ENCODE data around the gene ZNF117. TPM values are rescaled to one million over a fixed set of nuclear protein-coding genes. Genes with fewer than 3 reads are reported as not detected.

Gene ZNF117
- total and polyA plus RNA-seq, 2 of the 8 experiments (the other 6 are each of a cell fraction or from before 2014, with no cell fraction given) = 2.9 to 13.0 TPM

- peaks cover 2 to 22% (median 6%) of the 10 kb centered on the region in 4 experiments; a peak in 6 of 8 replicates for H3K36me3 ChIP-seq (ENCODE audit: control insufficient read depth in 2 of 4, insufficient read depth in 4 of 4, low read length in 3 of 4)
- no peaks in the 10 kb centered on the region for H3K27me3 ChIP-seq (replicated peaks in 1 of 4; ENCODE audit: control insufficient read depth in 3 of 4, extremely low read depth in 1 of 4, insufficient read depth in 3 of 4, low read length in 3 of 4)
- H3K4ac ChIP-seq (replicated peaks; ENCODE audit: insufficient read length, low read depth, low read length) = no peak overlapping the region
- H3K79me2 ChIP-seq (ENCODE audit: control insufficient read depth in 1 of 2, insufficient read depth in 2 of 2, low read length in 2 of 2) = peaks cover 0 to 27% of the 10 kb centered on the region in 2 experiments; a peak in 3 of 4 replicates
- FAIRE-seq (no peak), DNase-seq (ENCODE audit: low read depth in 1 of 2, low spot score in 2 of 2) (no peak)
- no peak overlapping the region for H4K5ac ChIP-seq (ENCODE audit: insufficient read length, low read depth, low read length)
- no peak overlapping the region for H2BK20ac ChIP-seq (ENCODE audit: low read length)
- no peak overlapping the region for H3K56ac ChIP-seq (replicated peaks; ENCODE audit: insufficient read length, low read depth, low read length)
- H4K8ac ChIP-seq (ENCODE audit: extremely low read depth, insufficient read depth, low read length) = no peak overlapping the region
- H3K27ac ChIP-seq (ENCODE audit: low read depth, low read length) = no peak overlapping the region
- peaks cover 31 to 40% of the 10 kb centered on the region in 2 experiments for H3K9me3 ChIP-seq (ENCODE audit: insufficient read depth in 2 of 2, low read depth in 1 of 2, low read length in 1 of 2)
- H4K20me1 ChIP-seq (replicated peaks in 1 of 2; ENCODE audit: control insufficient read depth in 1 of 2, insufficient read depth in 2 of 2, low read length in 2 of 2) = no peaks in the 10 kb centered on the region
- no peak overlapping the region for H3K23ac ChIP-seq (ENCODE audit: insufficient read length)
- H2BK15ac ChIP-seq (ENCODE audit: low read length) = no peak overlapping the region
- WGBS, 2 experiments (ENCODE audit: extremely low coverage in 1 of 2, insufficient coverage in 1 of 2, insufficient read length in 1 of 2, insufficient replicate concordance in 2 of 2, low coverage in 1 of 2, low lambda C conversion rate in 2 of 2, missing lambda C conversion rate in 1 of 2) = 96% methylated on average over 7 of the region's 7 CpGs; no CpG with 5 or more reads in 1 of the 2 experiments
- no peak overlapping the region for H2AFZ ChIP-seq (ENCODE audit: low read length)
- no peak overlapping the region for H3K14ac ChIP-seq (ENCODE audit: insufficient read length)
- H3K4me3 ChIP-seq (ENCODE audit: extremely low read depth in 1 of 4, insufficient read depth in 2 of 4, low read depth in 3 of 4, low read length in 4 of 4) = peak overlapping the region in 1 of 4 experiments; percentile 40; a peak in 2 of 8 replicates
- ChIA-PET POLR2A (ENCODE audit: partially characterized antibody) (no interaction called here), CTCF (ENCODE audit: partially characterized antibody) (no interaction called here)
- H3K18ac ChIP-seq (ENCODE audit: extremely low read depth, low read length) = no peak overlapping the region
- H3K23me2 ChIP-seq (ENCODE audit: low read depth, low read length) = no peaks in the 10 kb centered on the region
- no peak overlapping the region for H2BK5ac ChIP-seq (ENCODE audit: low read depth, low read length)
- H3K4me1 ChIP-seq (replicated peaks in 1 of 4; ENCODE audit: control insufficient read depth in 3 of 4, insufficient read depth in 4 of 4, low read length in 3 of 4) = peaks cover 2 to 7% (median 4%) of the 10 kb centered on the region in 4 experiments; a peak in 5 of 7 replicates
- peak overlapping the region in 1 of 2 experiments; percentile 63; a peak in 1 of 4 replicates for H3K4me2 ChIP-seq (ENCODE audit: insufficient read depth in 1 of 2, low read depth in 2 of 2, low read length in 2 of 2)
- no peak overlapping the region for H2BK120ac ChIP-seq (replicated peaks; ENCODE audit: low read depth, low read length)
- peaks cover 6% of the 10 kb centered on the region for H3K79me1 ChIP-seq (ENCODE audit: low read depth, low read length)
- no peak overlapping the region for H2AK5ac ChIP-seq (ENCODE audit: low read depth, low read length)
- no peak overlapping the region for H2BK12ac ChIP-seq (ENCODE audit: low read depth, low read length)
- no peak overlapping the region for H3K9ac ChIP-seq (replicated peaks in 1 of 4; ENCODE audit: extremely low read depth in 1 of 4, low read depth in 3 of 4, low read length in 3 of 4)
- no peak for TF ChIP-seq POLR2A (IDR thresholded peaks at IDR 0.05; ENCODE audit: control extremely low read depth in 1 of 2, low read depth in 2 of 2, low read length in 2 of 2)
- TF ChIP-seq SP4 (IDR thresholded peaks at IDR 0.05; ENCODE audit: low read length) = no peak
- TF ChIP-seq BACH1 (IDR thresholded peaks at IDR 0.05; ENCODE audit: low read length) = no peak
- no peak for TF ChIP-seq RBBP5 (IDR thresholded peaks at IDR 0.05; ENCODE audit: borderline replicate concordance, low read depth, low read length)
- no peak for TF ChIP-seq RFX5 (IDR thresholded peaks at IDR 0.05; ENCODE audit: borderline replicate concordance, low read depth, low read length)
- TF ChIP-seq GABPA (IDR thresholded peaks at IDR 0.05; ENCODE audit: borderline replicate concordance, insufficient read depth, low read length) = no peak
- no peak for TF ChIP-seq ZNF274 (IDR thresholded peaks at IDR 0.05; ENCODE audit: borderline replicate concordance, extremely low read depth, low read length)
- TF ChIP-seq ATF3 (IDR thresholded peaks at IDR 0.05; ENCODE audit: insufficient read depth, low read depth, low read length) = no peak
- no peak for TF ChIP-seq POU5F1 (IDR thresholded peaks at IDR 0.05; ENCODE audit: low read depth, low read length)
- TF ChIP-seq HDAC2 (IDR thresholded peaks at IDR 0.05; ENCODE audit: borderline replicate concordance in 1 of 2, low read depth in 2 of 2, low read length in 2 of 2) = no peak
- no peak for TF ChIP-seq KDM4A (IDR thresholded peaks at IDR 0.05; ENCODE audit: low read depth, low read length, severe bottlenecking)
- no peak for TF ChIP-seq NANOG (IDR thresholded peaks at IDR 0.05; ENCODE audit: insufficient read depth, low read depth, low read length, poor library complexity, severe bottlenecking)
- no peak overlapping the region for H4K91ac ChIP-seq (replicated peaks; ENCODE audit: insufficient read length, low read length)
Observed at GRCh38 chr7:64998865-64999164, 8.0 kb upstream of the ZNF117 start.
